Measurements from ENCODE around the gene ZNF644.

- TF ChIP-seq ZBTB43 (CRISPR knock-in tag; IDR thresholded peaks at IDR 0.05) (no peak), ATF2 (CRISPR knock-in tag; IDR thresholded peaks at IDR 0.05; ENCODE audit: borderline replicate concordance, low read depth) (no peak), CTCF (IDR thresholded peaks at IDR 0.05) (no peak), TP53 (CRISPR knock-in tag; IDR thresholded peaks at IDR 0.05) (no peak)
These were observed 17.7 kb downstream of the ZNF644 start for GRCh38 chr1:91004145-91004544.

Measured in WTC11 (cell line).